ENCODE measurements around the gene OLAH.

DNA sequence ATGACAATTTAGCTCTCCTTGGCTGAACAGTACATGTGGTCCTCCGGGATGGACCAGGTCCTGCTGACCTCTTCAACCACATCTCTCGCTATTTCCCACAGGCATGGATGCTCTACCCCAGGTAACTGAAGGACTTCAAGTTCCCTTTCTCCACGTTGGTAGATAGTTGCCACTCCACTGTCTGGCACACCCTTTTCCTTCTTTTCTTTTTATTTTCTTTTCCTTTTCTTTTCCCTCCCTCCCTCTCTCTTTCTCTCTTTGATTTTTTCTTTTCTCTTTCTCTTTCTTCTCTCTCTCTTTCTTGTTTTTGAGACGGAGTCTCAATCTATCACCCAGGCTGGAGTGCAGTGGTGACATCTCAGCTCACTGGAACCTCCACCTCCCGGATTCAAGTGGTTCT, 47.7 kb downstream of the OLAH start:
- TF ChIP-seq, protein P1, sequence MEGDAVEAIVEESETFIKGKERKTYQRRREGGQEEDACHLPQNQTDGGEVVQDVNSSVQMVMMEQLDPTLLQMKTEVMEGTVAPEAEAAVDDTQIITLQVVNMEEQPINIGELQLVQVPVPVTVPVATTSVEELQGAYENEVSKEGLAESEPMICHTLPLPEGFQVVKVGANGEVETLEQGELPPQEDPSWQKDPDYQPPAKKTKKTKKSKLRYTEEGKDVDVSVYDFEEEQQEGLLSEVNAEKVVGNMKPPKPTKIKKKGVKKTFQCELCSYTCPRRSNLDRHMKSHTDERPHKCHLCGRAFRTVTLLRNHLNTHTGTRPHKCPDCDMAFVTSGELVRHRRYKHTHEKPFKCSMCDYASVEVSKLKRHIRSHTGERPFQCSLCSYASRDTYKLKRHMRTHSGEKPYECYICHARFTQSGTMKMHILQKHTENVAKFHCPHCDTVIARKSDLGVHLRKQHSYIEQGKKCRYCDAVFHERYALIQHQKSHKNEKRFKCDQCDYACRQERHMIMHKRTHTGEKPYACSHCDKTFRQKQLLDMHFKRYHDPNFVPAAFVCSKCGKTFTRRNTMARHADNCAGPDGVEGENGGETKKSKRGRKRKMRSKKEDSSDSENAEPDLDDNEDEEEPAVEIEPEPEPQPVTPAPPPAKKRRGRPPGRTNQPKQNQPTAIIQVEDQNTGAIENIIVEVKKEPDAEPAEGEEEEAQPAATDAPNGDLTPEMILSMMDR (IDR thresholded peaks at IDR 0.05): no peak
- TF ChIP-seq POLR2A (IDR thresholded peaks at IDR 0.05): no peak
